ENCODE results near the gene C19orf67. TPM values are rescaled to one million over a fixed set of nuclear protein-coding genes. Genes with fewer than 3 reads are reported as not detected.
A peak's percentile ranks its signal among the peaks of the same experiment; 100 is the strongest.

C19orf67 gene
- total RNA-seq, 1 donor from 2014 or later = not detected

DNA sequence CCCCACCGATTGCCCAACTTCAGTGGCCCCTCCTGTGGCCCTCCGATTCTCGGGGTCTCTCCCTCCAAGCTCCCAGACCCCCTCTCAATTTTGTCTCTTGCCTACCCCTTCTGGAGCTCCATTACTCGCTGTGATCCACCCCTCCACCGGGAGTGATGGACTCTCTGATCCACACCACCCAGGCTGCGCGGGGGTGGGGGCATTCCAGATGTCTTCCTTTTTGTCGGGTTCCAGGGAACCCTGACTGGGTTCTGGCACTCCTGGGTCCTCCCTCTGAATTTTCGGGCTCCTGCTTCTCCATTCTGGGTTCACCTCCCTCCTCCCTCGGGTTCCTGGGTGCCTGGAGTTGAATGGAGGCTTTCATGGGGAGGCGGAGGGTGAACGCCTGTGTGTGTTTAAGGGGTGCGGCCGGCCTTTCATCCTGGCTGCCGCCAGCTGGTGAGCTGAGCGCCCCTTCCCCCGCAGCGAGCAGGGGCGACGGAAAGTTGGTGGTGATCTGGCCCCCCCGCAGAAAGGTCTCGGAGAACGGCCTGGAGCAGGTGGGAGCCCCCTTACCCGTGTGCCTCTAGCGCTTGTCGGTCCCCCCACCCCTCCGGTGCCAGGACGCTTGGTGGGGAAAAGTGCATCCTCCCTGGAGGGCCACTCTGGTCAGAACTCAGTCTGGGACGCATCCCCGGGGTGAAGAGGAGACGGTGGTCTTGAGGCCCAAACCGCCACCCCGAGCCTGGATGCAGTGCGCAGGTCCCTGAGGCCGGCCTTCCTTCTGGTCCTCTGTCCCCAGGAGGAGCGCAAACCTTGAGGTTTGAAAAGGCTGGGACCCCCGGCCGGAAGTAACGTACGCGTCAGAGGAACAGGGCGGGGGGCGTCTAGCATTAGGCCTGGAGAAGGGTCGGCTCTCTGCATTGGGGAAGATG is 11.4 kb downstream of the C19orf67 start:
- peak; percentile 30 for DNase-seq (ENCODE audit: low read depth)
- TF ChIP-seq CTCF (IDR thresholded peaks at IDR 0.05; ENCODE audit: insufficient read depth, low read length, severe bottlenecking) = no peak
- Histone ChIP-seq H3K36me3 (ENCODE audit: control insufficient read depth, insufficient read depth, low read length) (no peaks in the 10 kb centered on the region), H3K4me3 (ENCODE audit: low read depth, low read length) (peak overlapping the region; percentile 58), H3K27me3 (ENCODE audit: control insufficient read depth, insufficient read depth, low read length) (no peaks in the 10 kb centered on the region)
- no peak for FAIRE-seq

GRCh38 chr19:14073261-14073924 is 12.2 kb downstream of the C19orf67 start:
- Histone ChIP-seq H3K36me3 (ENCODE audit: control insufficient read depth, insufficient read depth, low read length) (no peaks in the 10 kb centered on the region), H3K27me3 (ENCODE audit: control insufficient read depth, insufficient read depth, low read length) (no peaks in the 10 kb centered on the region), H3K4me3 (ENCODE audit: low read depth, low read length) (peak overlapping the region; percentile 58)
- peak; percentile 63 for DNase-seq (ENCODE audit: low read depth)
- TF ChIP-seq CTCF (IDR thresholded peaks at IDR 0.05; ENCODE audit: insufficient read depth, low read length, severe bottlenecking) = peak; percentile 43
- FAIRE-seq = no peak

DNA sequence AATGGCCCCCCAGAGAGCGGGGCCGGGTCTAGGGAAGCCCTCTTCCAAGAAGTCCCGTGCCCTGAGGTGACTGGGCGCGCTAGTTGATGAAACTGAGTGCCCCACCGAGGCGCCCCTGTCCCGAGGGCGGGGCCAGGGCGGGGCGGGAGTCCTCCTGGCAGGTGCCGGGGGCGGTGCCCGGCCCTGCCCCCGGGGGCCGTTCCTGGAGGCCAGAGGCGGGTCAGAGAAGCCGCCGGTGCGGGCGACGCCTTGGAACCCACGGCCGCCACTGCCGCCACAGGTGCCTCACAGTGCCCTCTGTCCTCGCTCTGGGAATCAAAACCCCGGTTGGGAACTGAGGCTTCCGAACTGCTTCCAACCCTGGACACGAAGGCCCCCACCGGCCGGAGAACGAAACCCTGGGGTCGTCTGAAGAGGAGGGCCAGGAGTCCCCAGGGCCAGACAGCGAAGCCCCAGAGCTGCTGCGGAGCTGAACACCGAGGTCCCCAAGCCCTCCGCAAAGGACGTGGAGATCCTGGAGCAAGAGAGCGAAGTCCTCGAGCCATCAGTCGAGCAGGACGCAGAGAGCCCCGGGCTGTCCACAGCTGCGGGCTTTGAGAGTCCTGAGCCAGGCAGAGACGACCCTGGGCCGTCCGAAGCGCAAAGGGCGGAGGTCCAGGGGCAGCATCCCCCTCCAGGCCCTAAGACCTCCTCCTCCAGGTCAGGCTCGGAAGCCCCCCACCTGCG is 12.9 kb downstream of the C19orf67 start, which contains the start of gene MISP3:
Gene MISP3, plus strand, starts transcription at position 252 of the 726 bp plus-strand sequence. CDS start 524 bp downstream, outside the sequence.
- H3K4me3 ChIP-seq (ENCODE audit: low read depth, low read length) = peak within 1 kb of the TSS; percentile 58
- DNase-seq (ENCODE audit: low read depth) = no peak
- H3K27me3 ChIP-seq (ENCODE audit: control insufficient read depth, insufficient read depth, low read length) = no peaks in the 10 kb centered on the region
- no peak for FAIRE-seq
- TF ChIP-seq CTCF (IDR thresholded peaks at IDR 0.05; ENCODE audit: insufficient read depth, low read length, severe bottlenecking) = no peak
- H3K36me3 ChIP-seq (ENCODE audit: control insufficient read depth, insufficient read depth, low read length) = no peaks in the 10 kb centered on the region

DNA sequence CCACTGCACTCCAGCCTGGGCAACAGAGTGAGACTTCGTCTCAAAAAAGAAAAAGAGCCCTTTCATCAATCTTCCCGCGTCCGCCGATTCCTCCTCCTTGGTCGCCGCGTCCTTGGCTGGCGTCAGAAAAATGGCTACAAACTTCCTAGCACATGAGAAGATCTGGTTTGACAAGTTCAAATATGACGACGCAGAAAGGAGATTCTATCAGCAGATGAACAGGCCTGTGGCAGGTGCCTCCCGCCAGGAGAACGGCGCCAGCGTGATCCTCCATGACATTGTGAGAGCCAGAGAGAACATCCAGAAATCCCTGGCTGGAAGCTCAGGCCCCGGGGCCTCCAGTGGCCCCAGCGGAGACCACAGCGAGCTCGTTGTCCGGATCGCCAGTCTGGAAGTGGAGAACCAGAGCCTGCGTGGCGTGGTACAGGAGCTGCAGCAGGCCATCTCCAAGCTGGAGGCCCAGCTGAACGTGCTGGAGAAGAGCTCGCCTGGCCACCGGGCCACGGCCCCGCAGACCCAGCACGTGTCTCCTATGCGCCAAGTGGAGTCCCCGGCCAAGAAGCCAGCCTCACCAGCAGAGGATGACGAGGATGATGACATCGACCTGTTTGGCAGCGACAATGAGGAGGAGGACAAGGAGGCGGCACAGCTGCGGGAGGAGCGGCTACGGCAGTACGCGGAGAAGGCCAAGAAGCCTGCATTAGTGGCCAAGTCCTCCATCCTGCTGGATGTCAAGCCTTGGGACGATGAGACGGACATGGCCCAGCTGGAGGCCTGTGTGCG is 15.1 kb downstream of the C19orf67 start:
- Histone ChIP-seq H3K4me3 (ENCODE audit: low read depth, low read length) (no peak overlapping the region), H3K36me3 (ENCODE audit: control insufficient read depth, insufficient read depth, low read length) (no peaks in the 10 kb centered on the region), H3K27me3 (ENCODE audit: control insufficient read depth, insufficient read depth, low read length) (no peaks in the 10 kb centered on the region)
- DNase-seq (ENCODE audit: low read depth) (no peak), FAIRE-seq (no peak)
- TF ChIP-seq CTCF (IDR thresholded peaks at IDR 0.05; ENCODE audit: insufficient read depth, low read length, severe bottlenecking) = no peak

DNA sequence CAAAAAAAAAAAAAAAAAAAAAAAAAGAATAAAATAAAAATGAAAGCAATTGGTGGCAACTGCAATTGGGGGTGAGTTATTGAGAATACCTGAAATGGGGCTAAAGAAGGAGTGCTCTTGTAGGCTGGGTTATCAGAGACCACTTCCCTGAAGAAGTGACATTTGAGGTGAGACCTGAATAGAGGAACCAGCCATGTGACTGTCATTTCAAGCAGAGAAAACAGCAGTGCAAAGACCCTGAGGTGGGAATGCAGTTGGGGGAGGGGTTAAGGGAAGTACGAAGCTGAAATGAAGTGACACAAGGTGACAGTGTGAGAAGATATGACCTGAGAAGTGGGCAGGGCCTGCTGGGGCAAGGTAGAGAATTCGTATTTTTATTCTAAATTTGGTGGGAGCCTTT is 19.4 kb downstream of the C19orf67 start:
- peaks cover under 1% of the 10 kb centered on the region for H3K27me3 ChIP-seq (ENCODE audit: control insufficient read depth, insufficient read depth, low read length)
- no peak for TF ChIP-seq CTCF (IDR thresholded peaks at IDR 0.05; ENCODE audit: insufficient read depth, low read length, severe bottlenecking)
- no peak for FAIRE-seq
- no peak overlapping the region for H3K4me3 ChIP-seq (ENCODE audit: low read depth, low read length)
- DNase-seq (ENCODE audit: low read depth) = no peak
- no peaks in the 10 kb centered on the region for H3K36me3 ChIP-seq (ENCODE audit: control insufficient read depth, insufficient read depth, low read length)
